IMR-90 (cell line): Measurements from ENCODE around the gene NDFIP2. TPM values are rescaled to one million over a fixed set of nuclear protein-coding genes. Genes with fewer than 3 reads are reported as not detected.

ENCODE experiments used
- ATAC-seq: fragments of 200-7000 bp; cut with Tn5 transposase; 2 replicates; pipeline ENCODE4 v1.9.1; 2020; ENCODE audit warnings: low read depth, mild to moderate bottlenecking, moderate library complexity
- BruUV-seq: library from RNA; stranded (reverse); fragments of 400-500 nt; replicated peaks from 2 replicates; lab custom pipeline; 2021; lab: Mats Ljungman, UMichigan
- CTCF ChIA-PET: fragments of 300-600 bp; formaldehyde crosslinking; extraction: SDS; loops from one replicate; lab custom pipeline; 2021; ENCODE audit warnings: antibody characterized with exemption; lab: Yijun Ruan, JAX
- POLR2A ChIA-PET: fragments of 300-600 bp; sonication (Branson Sonifier 250); formaldehyde crosslinking; loops from one replicate; lab custom pipeline; 2022; ENCODE audit warnings: antibody characterized with exemption; ENCODE audit not compliant: unreplicated experiment; lab: Charles Lee
- DNase-seq: peaks from one replicate; pipeline ENCODE4 v3.0.0; 2013
- H2AFZ ChIP-seq: replicated peaks from 2 replicates; pipeline ENCODE3; 2013; ENCODE audit warnings: low read length, mild to moderate bottlenecking; ENCODE audit not compliant: poor library complexity
- H2AK5ac ChIP-seq: 2 replicates; pipeline ENCODE4 v1.6.1; 2013; ENCODE audit warnings: low read depth, low read length, inconsistent platforms
- H2AK9ac ChIP-seq: replicated peaks from 2 replicates; pipeline ENCODE3; 2013; ENCODE audit warnings: mild to moderate bottlenecking, low read depth, low read length, moderate library complexity; ENCODE audit not compliant: poor library complexity
- H2BK120ac ChIP-seq: 2 replicates; pipeline ENCODE4 v1.6.1; 2013; ENCODE audit warnings: low read depth, low read length, inconsistent platforms
- H2BK15ac ChIP-seq: 3 replicates; pipeline ENCODE4 v1.6.1; 2013; ENCODE audit warnings: low read depth, low read length, inconsistent platforms
- H2BK20ac ChIP-seq: 2 replicates; pipeline ENCODE4 v1.6.1; 2013; ENCODE audit warnings: low read depth, mild to moderate bottlenecking, inconsistent platforms, low read length, moderate library complexity
- H2BK5ac ChIP-seq: 2 replicates; pipeline ENCODE4 v1.6.1; 2013; ENCODE audit warnings: mild to moderate bottlenecking, low read depth, low read length, inconsistent platforms; ENCODE audit not compliant: poor library complexity, severe bottlenecking
- H3K14ac ChIP-seq: replicated peaks from 2 replicates; pipeline ENCODE4 v1.6.1; 2013; ENCODE audit warnings: low read depth, low read length, inconsistent platforms
- H3K18ac ChIP-seq: 2 replicates; pipeline ENCODE4 v1.6.1; 2013; ENCODE audit warnings: low read depth, low read length, control low read depth
- H3K23ac ChIP-seq: 2 replicates; pipeline ENCODE4 v1.6.1; 2013; ENCODE audit warnings: low read depth, low read length, inconsistent platforms
- H3K27ac ChIP-seq: 2 replicates; pipeline ENCODE4 v1.5.1; 2013; ENCODE audit warnings: mild to moderate bottlenecking, control low read depth, low read length; ENCODE audit not compliant: insufficient read depth
- H3K27me3 ChIP-seq: 2 replicates; pipeline ENCODE4 v1.6.1; 2013; ENCODE audit warnings: low read length; ENCODE audit not compliant: control insufficient read depth, insufficient read depth
- H3K36me3 ChIP-seq: 2 replicates; pipeline ENCODE4 v1.6.1; 2013; ENCODE audit warnings: low read length, mixed read lengths; ENCODE audit not compliant: control insufficient read depth, insufficient read depth
- H3K4ac ChIP-seq: 2 replicates; pipeline ENCODE4 v1.6.1; 2013; ENCODE audit warnings: low read depth, low read length, inconsistent platforms
- H3K4me1 ChIP-seq: 2 replicates; pipeline ENCODE4 v1.6.1; 2013; ENCODE audit warnings: low read length, mixed read lengths; ENCODE audit not compliant: control insufficient read depth, insufficient read depth
- H3K4me2 ChIP-seq: 2 replicates; pipeline ENCODE4 v1.6.1; 2013; ENCODE audit warnings: low read depth, mild to moderate bottlenecking, control low read depth, low read length, moderate library complexity
- H3K4me3 ChIP-seq: 2 replicates; pipeline ENCODE4 v1.5.1; 2013; ENCODE audit warnings: low read depth, mild to moderate bottlenecking, control low read depth, low read length, moderate library complexity; ENCODE audit not compliant: insufficient read depth
- H3K56ac ChIP-seq: 2 replicates; pipeline ENCODE4 v1.6.1; 2013; ENCODE audit warnings: low read length, inconsistent platforms; ENCODE audit not compliant: insufficient read depth; ENCODE audit errors: extremely low read depth
- H3K79me1 ChIP-seq, 2 experiments: 2 replicates each; pipeline ENCODE4 v1.6.1; 2013; ENCODE audit warnings: low read length in 2 of 2, inconsistent platforms in 1 of 2, low read depth in 1 of 2
- H3K9ac ChIP-seq: 2 replicates; pipeline ENCODE4 v1.6.1; 2013; ENCODE audit warnings: low read depth, low read length, control low read depth
- H3K9me1 ChIP-seq: 2 replicates; pipeline ENCODE4 v1.6.1; 2013; ENCODE audit warnings: low read length, inconsistent platforms; ENCODE audit not compliant: insufficient read depth
- H3K9me3 ChIP-seq: 2 replicates; pipeline ENCODE4 v1.6.1; 2013; ENCODE audit warnings: low read length; ENCODE audit not compliant: control insufficient read depth, insufficient read depth
- H4K20me1 ChIP-seq: 2 replicates; pipeline ENCODE4 v1.6.1; 2013; ENCODE audit warnings: low read length, inconsistent platforms; ENCODE audit not compliant: insufficient read depth
- H4K5ac ChIP-seq: 2 replicates; pipeline ENCODE4 v1.6.1; 2013; ENCODE audit warnings: mild to moderate bottlenecking, low read depth, low read length, control low read depth
- H4K8ac ChIP-seq, 2 experiments: 2 replicates each; pipeline ENCODE4 v1.6.1; 2013; ENCODE audit warnings: low read depth in 2 of 2, low read length in 2 of 2, control low read depth in 1 of 2, inconsistent platforms in 1 of 2
- H4K91ac ChIP-seq: 2 replicates; pipeline ENCODE4 v1.6.1; 2013; ENCODE audit warnings: low read depth, low read length, inconsistent platforms; ENCODE audit not compliant: insufficient read depth
- BHLHE40 ChIP-seq: fragments of 150-350 bp; IDR thresholded peaks from 2 replicates; pipeline ENCODE4 v1.6.1; 2016; ENCODE audit warnings: mild to moderate bottlenecking, low read depth, low read length
- CEBPB ChIP-seq: IDR thresholded peaks from 2 replicates; pipeline ENCODE4 v1.6.1; 2012; ENCODE audit warnings: low read depth, low read length, improper control_type of control experiment
- CHD1 ChIP-seq: IDR thresholded peaks from 2 replicates; pipeline ENCODE4 v1.6.1; 2012; ENCODE audit warnings: low read depth, low read length, improper control_type of control experiment
- ELK1 ChIP-seq: fragments of 150-350 bp; IDR thresholded peaks from 2 replicates; pipeline ENCODE4 v1.6.1; 2016; ENCODE audit warnings: low read depth, mild to moderate bottlenecking, low read length, moderate library complexity, borderline replicate concordance
- FOS ChIP-seq: fragments of 150-350 bp; IDR thresholded peaks from 2 replicates; pipeline ENCODE4 v1.6.1; 2016; ENCODE audit warnings: low read depth, low read length
- MXI1 ChIP-seq: IDR thresholded peaks from 2 replicates; pipeline ENCODE4 v1.6.1; 2012; ENCODE audit warnings: low read depth, mild to moderate bottlenecking, low read length, moderate library complexity, borderline replicate concordance
- NFE2L2 ChIP-seq: fragments of 150-350 bp; IDR thresholded peaks from 2 replicates; pipeline ENCODE4 v1.6.1; 2016; ENCODE audit warnings: low read depth, mild to moderate bottlenecking, low read length
- POLR2A ChIP-seq: IDR thresholded peaks from 2 replicates; pipeline ENCODE4 v1.6.1; 2012; ENCODE audit warnings: mild to moderate bottlenecking, low read depth, low read length
- RAD21 ChIP-seq: IDR thresholded peaks from 2 replicates; pipeline ENCODE4 v1.6.1; 2012; ENCODE audit warnings: low read length, improper control_type of control experiment
- RFX5 ChIP-seq: IDR thresholded peaks from 2 replicates; pipeline ENCODE4 v1.8.0; 2012; ENCODE audit warnings: low read depth, mild to moderate bottlenecking, low read length, moderate library complexity
- USF2 ChIP-seq: fragments of 150-350 bp; IDR thresholded peaks from 2 replicates; pipeline ENCODE4 v1.6.1; 2017; ENCODE audit warnings: mild to moderate bottlenecking, antibody characterized with exemption, low read length, low read depth
- WGBS, 2 experiments: methylation state at CpG; one replicate each; pipeline versions ENCODE4 v1.1.5 to v1.1.7; 2013; ENCODE audit warnings: missing lambda C conversion rate in 2 of 2; ENCODE audit not compliant: insufficient read length in 1 of 2; ENCODE audit errors: extremely low coverage in 2 of 2; 5-methylcytosine and 5-hydroxymethylcytosine counted together
- dilution Hi-C: fragments of 300-500 bp; cut with HindIII; formaldehyde crosslinking; loops from one replicate; pipeline ENCODE4 v1.14.3; 2018; ENCODE audit warnings: low sequenced_read_pairs; ENCODE audit not compliant: unreplicated experiment
- in situ Hi-C: fragments of 300-500 bp; cut with MboI; formaldehyde crosslinking; loops from 3 replicates; pipeline ENCODE4 v1.14.3; 2019; ENCODE audit warnings: low sequenced_read_pairs, inconsistent platforms, mixed read lengths
- intact Hi-C: fragments of 100-400 bp; cut with micrococcal nuclease; formaldehyde crosslinking; loops from 2 replicates; pipeline ENCODE4 v1.10.0; 2022
- polyA plus RNA-seq, 3 experiments: library from polyadenylated mRNA; depleted of rRNA; stranded (reverse); fragments of >200 nt; gene quantifications; 2 replicates each; pipeline ENCODE4 v1.2.3, GENCODE V29; 2012; ENCODE audit warnings: low replicate concordance in 1 of 3
- total RNA-seq: library from RNA; depleted of rRNA; stranded (reverse); fragments of >200 nt; gene quantifications from 2 replicates; pipeline ENCODE4 v1.2.3, GENCODE V29; 2012
- TF ChIP-seq, protein P1 (sequence below): conservative IDR thresholded peaks from 2 replicates; pipeline ENCODE4 v1.5.1; 2012; ENCODE audit warnings: mild to moderate bottlenecking, low read depth, low read length, improper control_type of control experiment

Gene NDFIP2
- total and polyA plus RNA-seq, 2 of the 4 experiments (the other 2 are of a cell fraction) = 23.8 to 25.8 TPM

- no peak overlapping the region for H2BK20ac ChIP-seq
- no peak overlapping the region for H3K4me2 ChIP-seq
- DNase-seq (no peak), ATAC-seq (no peak)
- no peaks in the 10 kb centered on the region for H3K36me3 ChIP-seq
- H3K9me3 ChIP-seq = no peaks in the 10 kb centered on the region
- H3K56ac ChIP-seq = no peak overlapping the region
- H2BK5ac ChIP-seq = no peak overlapping the region
- H3K14ac ChIP-seq = no peak overlapping the region
- dilution Hi-C loops = no loop called here
- no peaks in the 10 kb centered on the region for H4K20me1 ChIP-seq
- no peak overlapping the region for H3K4me3 ChIP-seq
- ChIA-PET CTCF (no interaction called here), POLR2A (no interaction called here)
- H4K5ac ChIP-seq = no peak overlapping the region
- no peak overlapping the region for H3K23ac ChIP-seq
- no peak overlapping the region for H3K27ac ChIP-seq
- H3K27me3 ChIP-seq = no peaks in the 10 kb centered on the region
- no peak overlapping the region for H2BK15ac ChIP-seq
- no peak overlapping the region for H2BK120ac ChIP-seq
- no peak overlapping the region for H3K4ac ChIP-seq
- TF ChIP-seq RFX5 = no peak
- no peak for TF ChIP-seq RAD21
- TF ChIP-seq CEBPB = no peak
- no peak for TF ChIP-seq NFE2L2
- TF ChIP-seq POLR2A = no peak
- TF ChIP-seq CHD1 = no peak
- TF ChIP-seq BHLHE40 = no peak
- no peak for TF ChIP-seq ELK1
- no peak for TF ChIP-seq FOS
- TF ChIP-seq USF2 = no peak
- TF ChIP-seq, protein P1, sequence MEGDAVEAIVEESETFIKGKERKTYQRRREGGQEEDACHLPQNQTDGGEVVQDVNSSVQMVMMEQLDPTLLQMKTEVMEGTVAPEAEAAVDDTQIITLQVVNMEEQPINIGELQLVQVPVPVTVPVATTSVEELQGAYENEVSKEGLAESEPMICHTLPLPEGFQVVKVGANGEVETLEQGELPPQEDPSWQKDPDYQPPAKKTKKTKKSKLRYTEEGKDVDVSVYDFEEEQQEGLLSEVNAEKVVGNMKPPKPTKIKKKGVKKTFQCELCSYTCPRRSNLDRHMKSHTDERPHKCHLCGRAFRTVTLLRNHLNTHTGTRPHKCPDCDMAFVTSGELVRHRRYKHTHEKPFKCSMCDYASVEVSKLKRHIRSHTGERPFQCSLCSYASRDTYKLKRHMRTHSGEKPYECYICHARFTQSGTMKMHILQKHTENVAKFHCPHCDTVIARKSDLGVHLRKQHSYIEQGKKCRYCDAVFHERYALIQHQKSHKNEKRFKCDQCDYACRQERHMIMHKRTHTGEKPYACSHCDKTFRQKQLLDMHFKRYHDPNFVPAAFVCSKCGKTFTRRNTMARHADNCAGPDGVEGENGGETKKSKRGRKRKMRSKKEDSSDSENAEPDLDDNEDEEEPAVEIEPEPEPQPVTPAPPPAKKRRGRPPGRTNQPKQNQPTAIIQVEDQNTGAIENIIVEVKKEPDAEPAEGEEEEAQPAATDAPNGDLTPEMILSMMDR = no peak
- TF ChIP-seq MXI1 = no peak
- no peak overlapping the region for H2AK9ac ChIP-seq
- H4K8ac ChIP-seq = no peak overlapping the region
- no peaks in the 10 kb centered on the region for H3K79me1 ChIP-seq
- intact Hi-C loops = no loop called here
- H3K9ac ChIP-seq = no peak overlapping the region
- no TSS peak for BruUV-seq
- H4K91ac ChIP-seq = no peak overlapping the region
- no peak overlapping the region for H3K18ac ChIP-seq
- H3K9me1 ChIP-seq = no peaks in the 10 kb centered on the region
- no peak overlapping the region for H2AFZ ChIP-seq
- in situ Hi-C loops = loop anchor here (25.0 kb wide), 1 partner anchor 796 kb away; no protein-coding TSS in a partner anchor
- H3K4me1 ChIP-seq = no peaks in the 10 kb centered on the region
- WGBS, 2 experiments = no CpG with 5 or more reads among the region's 2 CpGs
- H2AK5ac ChIP-seq = no peak overlapping the region
Observed at GRCh38 chr13:79566118-79566517, 85.2 kb downstream of the NDFIP2 start.
